A673 (cell line): ENCODE data around the gene OGFOD2.

Source experiments
- CTCF ChIP-seq: fragments of 300-800, 200-600 bp; sonication (generic); conservative IDR thresholded peaks from 2 replicates; pipeline ENCODE4 v1.5.1; 2017; ENCODE audit warnings: low read depth, mild to moderate bottlenecking, antibody characterized with exemption, low read length, moderate library complexity, mixed read lengths
- EZH2 ChIP-seq: fragments of 200-600 bp; sonication (generic); IDR thresholded peaks from 2 replicates; pipeline ENCODE4 v1.6.1; 2017; ENCODE audit warnings: borderline replicate concordance, low read depth, mild to moderate bottlenecking, mixed read lengths, antibody characterized with exemption, low read length; ENCODE audit not compliant: poor library complexity, severe bottlenecking

- TF ChIP-seq CTCF (no peak), EZH2 (no peak)
Measured at GRCh38 chr12:122965321-122965751, 9.7 kb upstream of the OGFOD2 start.
